HT1080 (cell line): ENCODE data around the gene SH2D6. TPM values are rescaled to one million over a fixed set of nuclear protein-coding genes. Genes with fewer than 3 reads are reported as not detected.
"Not testable (repeated sequence)": the region's sequence is repeated elsewhere in the genome, so short reads cannot be mapped to it uniquely, and the experiment has no call there.

Source experiments
- DNase-seq: peaks from one replicate; pipeline ENCODE4 v3.0.0-alpha.2; 2015; ENCODE audit warnings: low read depth
- total RNA-seq: library from RNA; depleted of rRNA; stranded (reverse); fragments of >200 nt; shearing (Covaris generic); gene quantifications from 2 replicates; pipeline ENCODE4 v1.2.3, GENCODE V29; 2014

SH2D6 gene
- total RNA-seq, 1 experiment from 2014 or later: 0.26 TPM

- no peak for DNase-seq
Measured at GRCh38 chr2:85397925-85398331, 20.6 kb upstream of the SH2D6 start.

GRCh38 chr2:85398426-85399182, 19.9 kb upstream of the SH2D6 start:
- no peak for DNase-seq

GRCh38 chr2:85399183-85399455, 19.4 kb upstream of the SH2D6 start:
- DNase-seq: no peak

GRCh38 chr2:85400023-85400422, 18.5 kb upstream of the SH2D6 start:
- DNase-seq: no peak

GRCh38 chr2:85400541-85401463, 17.7 kb upstream of the SH2D6 start:
- no peak for DNase-seq

- no peak for DNase-seq
Measured at GRCh38 chr2:85401464-85401805, 17.1 kb upstream of the SH2D6 start.

GRCh38 chr2:85401844-85402243, 16.7 kb upstream of the SH2D6 start:
- DNase-seq: no peak

GRCh38 chr2:85405201-85406059, 13.1 kb upstream of the SH2D6 start:
- peak; percentile 96 for DNase-seq

- peak; percentile 75 for DNase-seq
Measured at GRCh38 chr2:85409845-85410583, 8.5 kb upstream of the SH2D6 start, which contains the start of gene CAPG. TSS of gene CAPG (minus strand) at chr2:85410366. CDS start at chr2:85402145, 8,221 bp downstream.

GRCh38 chr2:85410584-85411404, 7.7 kb upstream of the SH2D6 start:
- peak; percentile 70 for DNase-seq

GRCh38 chr2:85411405-85411748, 7.1 kb upstream of the SH2D6 start:
- DNase-seq: no peak

GRCh38 chr2:85413592-85414420, 4.7 kb upstream of the SH2D6 start:
- DNase-seq: no peak

- DNase-seq: not testable (repeated sequence)
Measured at GRCh38 chr2:85414421-85414759, 4.1 kb upstream of the SH2D6 start.

- DNase-seq: no peak
Measured at GRCh38 chr2:85414761-85415553, 3.6 kb upstream of the SH2D6 start.

GRCh38 chr2:85415980-85416650, 2.4 kb upstream of the SH2D6 start:
- DNase-seq: no peak

- DNase-seq: no peak
Measured at GRCh38 chr2:85419009-85419675, 628 bp downstream of the SH2D6 start.

- peak; percentile 74 for DNase-seq
Measured at GRCh38 chr2:85420536-85421259, 2.2 kb downstream of the SH2D6 start.
